ENCODE data around the gene OLFM4.

DNA sequence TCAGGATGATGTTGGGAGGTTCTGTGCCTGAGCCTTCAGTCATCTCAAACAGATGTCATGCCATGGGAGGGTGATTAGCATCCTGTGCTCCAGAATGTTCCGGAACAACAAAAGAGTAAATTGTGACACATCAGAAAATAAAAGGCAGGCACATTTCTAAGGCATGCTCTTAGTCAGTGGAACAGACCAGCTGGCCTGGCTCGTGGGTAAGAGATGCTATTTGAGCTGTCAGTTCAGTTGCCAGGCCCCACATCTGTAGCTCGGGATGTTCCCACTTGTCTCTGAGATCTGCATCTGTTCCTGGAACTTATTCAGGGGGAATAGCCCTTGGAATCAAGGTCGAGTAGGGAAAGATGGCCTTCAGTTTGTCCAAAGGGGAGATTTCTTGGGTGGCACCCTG lies 26.0 kb downstream of the OLFM4 start:
- TF ChIP-seq, protein P1, sequence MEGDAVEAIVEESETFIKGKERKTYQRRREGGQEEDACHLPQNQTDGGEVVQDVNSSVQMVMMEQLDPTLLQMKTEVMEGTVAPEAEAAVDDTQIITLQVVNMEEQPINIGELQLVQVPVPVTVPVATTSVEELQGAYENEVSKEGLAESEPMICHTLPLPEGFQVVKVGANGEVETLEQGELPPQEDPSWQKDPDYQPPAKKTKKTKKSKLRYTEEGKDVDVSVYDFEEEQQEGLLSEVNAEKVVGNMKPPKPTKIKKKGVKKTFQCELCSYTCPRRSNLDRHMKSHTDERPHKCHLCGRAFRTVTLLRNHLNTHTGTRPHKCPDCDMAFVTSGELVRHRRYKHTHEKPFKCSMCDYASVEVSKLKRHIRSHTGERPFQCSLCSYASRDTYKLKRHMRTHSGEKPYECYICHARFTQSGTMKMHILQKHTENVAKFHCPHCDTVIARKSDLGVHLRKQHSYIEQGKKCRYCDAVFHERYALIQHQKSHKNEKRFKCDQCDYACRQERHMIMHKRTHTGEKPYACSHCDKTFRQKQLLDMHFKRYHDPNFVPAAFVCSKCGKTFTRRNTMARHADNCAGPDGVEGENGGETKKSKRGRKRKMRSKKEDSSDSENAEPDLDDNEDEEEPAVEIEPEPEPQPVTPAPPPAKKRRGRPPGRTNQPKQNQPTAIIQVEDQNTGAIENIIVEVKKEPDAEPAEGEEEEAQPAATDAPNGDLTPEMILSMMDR (IDR thresholded peaks at IDR 0.05): no peak
- TF ChIP-seq POLR2A (IDR thresholded peaks at IDR 0.05): no peak

All from uterus (tissue), 2 donors.